Measurements from ENCODE around the gene INPP5D. TPM values are rescaled to one million over a fixed set of nuclear protein-coding genes. Genes with fewer than 3 reads are reported as not detected.

The INPP5D gene
- total RNA-seq (2013), result 91.7 TPM
- polyA plus RNA-seq (10 to 100 TPM; 30.6 to 90.2 (median 54.8) TPM), polyA minus RNA-seq (138 and 173 TPM in 2 replicates), total RNA-seq (27.5 to 220 (median 193) reads per million in 11 experiments)

- H3K4me1 ChIP-seq (ENCODE audit: control insufficient read depth in 1 of 2, insufficient read depth in 2 of 2, low read length in 2 of 2), result peaks cover 43 to 55% of the 10 kb centered on the region in 2 donors
- H3K4me2 ChIP-seq (replicated peaks; ENCODE audit: extremely low read depth, low read length, poor library complexity, severe bottlenecking), result peak within 1 kb of the TSS; percentile 84
- DNase-seq, result peak; percentile 90 to 93 (median 92)
- peak within 1 kb of the TSS; percentile 97 to 98 for H3K4me3 Mint-ChIP-seq
- no peaks in the 10 kb centered on the region for H3K27me3 ChIP-seq (ENCODE audit: control insufficient read depth in 2 of 2, insufficient read depth in 2 of 2, low read length in 2 of 2)
- H3K27ac Mint-ChIP-seq, result peak within 1 kb of the TSS; percentile 92 to 97 (median 96)
- no peak for TF ChIP-seq CTCF (IDR thresholded peaks at IDR 0.05)
- intact Hi-C loops (cut with micrococcal nuclease), result loop anchor here (2.0 to 10.0 kb wide), 4 partner anchors 27 to 205 kb away; no protein-coding TSS in a partner anchor
- H3K9me3 ChIP-seq (replicated peaks in 1 of 2; ENCODE audit: control insufficient read depth in 1 of 2, insufficient read depth in 1 of 2, low read length in 2 of 2), result no peaks in the 10 kb centered on the region
- peaks cover 0 to 3% of the 10 kb centered on the region in 2 donors for H3K36me3 ChIP-seq (replicated peaks in 1 of 2; ENCODE audit: control insufficient read depth in 1 of 2, insufficient read depth in 2 of 2, low read length in 2 of 2)
- H3K9ac ChIP-seq (ENCODE audit: insufficient read depth, low read length, poor library complexity, severe bottlenecking), result peak within 1 kb of the TSS; percentile 96
- peak within 1 kb of the TSS; percentile 81 to 99 (median 87) for H3K4me3 ChIP-seq (replicated peaks in 1 of 3; ENCODE audit: low read depth in 2 of 3, low read length in 3 of 3)
- peak within 1 kb of the TSS; percentile 80 to 99 for H3K27ac ChIP-seq (ENCODE audit: low read depth in 1 of 2, low read length in 2 of 2)
- peaks cover 64% of the 10 kb centered on the region for H3K79me2 ChIP-seq (ENCODE audit: insufficient read depth, low read length)
- peak within 1 kb of the TSS; percentile 96 for H2AFZ ChIP-seq (ENCODE audit: insufficient read depth, low read depth, low read length, poor library complexity, severe bottlenecking)
- H3K27me3 Mint-ChIP-seq (ENCODE audit: low read depth in 3 of 3), result peaks cover 0 to 4% (median under 1%) of the 10 kb centered on the region in 3 donors
- 1% methylated on average over 14 of the region's 26 CpGs for WGBS (ENCODE audit: insufficient coverage)
- H3K4me1 Mint-ChIP-seq, result peaks cover 46% of the 10 kb centered on the region
- peaks cover 0 to 15% of the 10 kb centered on the region in 2 donors for H3K36me3 Mint-ChIP-seq
- peaks cover 44% of the 10 kb centered on the region for H4K20me1 ChIP-seq (ENCODE audit: insufficient read depth, low read length)
- H3K9me3 Mint-ChIP-seq, result peaks cover 0 to 3% (median 0%) of the 10 kb centered on the region in 7 donors
These were observed at the start of gene INPP5D for GRCh38 chr2:233059797-233060500. Gene INPP5D, plus strand, starts transcription at chr2:233060342. Its CDS starts 137 bp downstream, at chr2:233060479.

- intact Hi-C loops (cut with micrococcal nuclease), result no loop called here
- H3K36me3 Mint-ChIP-seq, result no peaks in the 10 kb centered on the region
- H3K27me3 ChIP-seq (ENCODE audit: control insufficient read depth in 2 of 2, insufficient read depth in 2 of 2, low read length in 2 of 2), result no peaks in the 10 kb centered on the region
- H3K9ac ChIP-seq (ENCODE audit: insufficient read depth, low read length, poor library complexity, severe bottlenecking), result no peak overlapping the region
- H3K27ac Mint-ChIP-seq, result peak overlapping the region in 1 of 7 donors; percentile 35
- peaks cover 0 to 4% (median 0%) of the 10 kb centered on the region in 7 donors for H3K9me3 Mint-ChIP-seq
- H3K4me2 ChIP-seq (replicated peaks; ENCODE audit: extremely low read depth, low read length, poor library complexity, severe bottlenecking), result no peak overlapping the region
- H3K4me3 Mint-ChIP-seq, result no peak overlapping the region
- H4K20me1 ChIP-seq (ENCODE audit: insufficient read depth, low read length), result no peaks in the 10 kb centered on the region
- H3K79me2 ChIP-seq (ENCODE audit: insufficient read depth, low read length), result no peaks in the 10 kb centered on the region
- no peaks in the 10 kb centered on the region for H3K9me3 ChIP-seq (replicated peaks in 1 of 2; ENCODE audit: control insufficient read depth in 1 of 2, insufficient read depth in 1 of 2, low read length in 2 of 2)
- H2AFZ ChIP-seq (ENCODE audit: insufficient read depth, low read depth, low read length, poor library complexity, severe bottlenecking), result no peak overlapping the region
- no peak overlapping the region for H3K27ac ChIP-seq (ENCODE audit: low read depth in 1 of 2, low read length in 2 of 2)
- TF ChIP-seq CTCF (IDR thresholded peaks at IDR 0.05), result no peak
- H3K27me3 Mint-ChIP-seq (ENCODE audit: low read depth in 3 of 3), result peaks cover 3 to 13% (median 9%) of the 10 kb centered on the region in 3 donors
- H3K4me1 Mint-ChIP-seq, result peaks cover 14% of the 10 kb centered on the region
- H3K4me3 ChIP-seq (replicated peaks in 1 of 3; ENCODE audit: low read depth in 2 of 3, low read length in 3 of 3), result no peak overlapping the region
- no peak for DNase-seq
- no peaks in the 10 kb centered on the region for H3K36me3 ChIP-seq (replicated peaks in 1 of 2; ENCODE audit: control insufficient read depth in 1 of 2, insufficient read depth in 2 of 2, low read length in 2 of 2)
- WGBS (ENCODE audit: insufficient coverage), result no CpG with 5 or more reads among the region's 9 CpGs
- H3K4me1 ChIP-seq (ENCODE audit: control insufficient read depth in 1 of 2, insufficient read depth in 2 of 2, low read length in 2 of 2), result peaks cover 0 to 5% of the 10 kb centered on the region in 2 donors
These were observed 49.4 kb upstream of the INPP5D start for GRCh38 chr2:233010569-233011267.

All from CD14-positive monocyte (primary cell).